MG63 (cell line): Measurements from ENCODE around the gene SERPINB2. TPM values are rescaled to one million over a fixed set of nuclear protein-coding genes. Genes with fewer than 3 reads are reported as not detected.

Experiments used
- DNase-seq: peaks from one replicate; pipeline ENCODE4 v3.0.0-alpha.2; 2020
- H3K27me3 ChIP-seq: fragments of 250-450 bp; sonication (Bioruptor Pico); 2 replicates; pipeline ENCODE4 v1.5.1; 2020; ENCODE audit warnings: mild to moderate bottlenecking, moderate library complexity
- H3K36me3 ChIP-seq: fragments of 250-450 bp; sonication (Bioruptor Pico); 2 replicates; pipeline ENCODE4 v1.5.1; 2020; ENCODE audit warnings: mild to moderate bottlenecking, moderate library complexity
- H3K4me3 ChIP-seq: fragments of 250-450 bp; sonication (Bioruptor Pico); 2 replicates; pipeline ENCODE4 v1.5.1; 2020; ENCODE audit warnings: mild to moderate bottlenecking, moderate library complexity
- H3K9me3 ChIP-seq: fragments of 250-450 bp; sonication (Bioruptor Pico); 2 replicates; pipeline ENCODE4 v1.5.1; 2020; ENCODE audit warnings: mild to moderate bottlenecking, moderate library complexity
- total RNA-seq: library from RNA; depleted of rRNA; stranded (reverse); fragments of >200 nt; shearing (Covaris generic); gene quantifications from 2 replicates; pipeline ENCODE4 v1.2.3, GENCODE V29; 2014; ENCODE audit warnings: low replicate concordance; rRNA removed

Gene SERPINB2
- total RNA-seq, 1 experiment from 2014 or later = not detected

DNA sequence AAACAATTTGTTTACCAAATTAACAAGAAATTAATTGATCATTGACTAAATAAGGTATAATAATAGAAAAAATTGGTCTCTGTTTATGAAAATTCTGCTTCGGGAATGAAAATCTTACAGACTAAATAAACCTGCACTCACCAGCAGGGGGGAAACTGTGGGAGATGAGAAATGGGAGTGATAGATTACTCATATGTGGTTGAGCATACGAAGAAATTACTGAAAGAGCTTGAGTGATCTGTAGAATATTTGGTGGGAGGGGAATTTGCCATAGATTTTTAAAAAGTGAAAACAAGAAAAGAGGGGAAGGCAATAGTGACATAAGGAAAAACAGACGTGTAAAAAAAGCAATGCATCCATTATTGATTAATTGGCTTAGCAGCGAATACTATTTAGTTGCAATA is 63.8 kb downstream of the SERPINB2 start:
- DNase-seq = no peak
- Histone ChIP-seq H3K9me3 (no peaks in the 10 kb centered on the region), H3K36me3 (no peaks in the 10 kb centered on the region), H3K4me3 (no peak overlapping the region), H3K27me3 (no peaks in the 10 kb centered on the region)

Other genes starting within 250 kb of the SERPINB2 start
- not detected in 2 replicates for gene SERPINB4, start 243.4 kb upstream of the SERPINB2 start, total RNA-seq
- not detected in 2 replicates for gene SERPINB3, start 225.8 kb upstream of the SERPINB2 start, total RNA-seq
- not detected in 2 replicates for gene SERPINB11, start 184.7 kb upstream of the SERPINB2 start, total RNA-seq
- gene SERPINB7, start 112.3 kb upstream of the SERPINB2 start, total RNA-seq = 0.99 and 4.7 TPM in 2 replicates
- gene SERPINB10, start 20.3 kb downstream of the SERPINB2 start, total RNA-seq = not detected in 2 replicates
- gene HMSD, start 61.6 kb downstream of the SERPINB2 start, total RNA-seq = not detected in 2 replicates
- 2.8 and 3.9 TPM in 2 replicates for gene SERPINB8, start 82.4 kb downstream of the SERPINB2 start, total RNA-seq